ENCODE data around the gene NUDT1. TPM values are rescaled to one million over a fixed set of nuclear protein-coding genes. Genes with fewer than 3 reads are reported as not detected.

Gene NUDT1
- total and polyA plus RNA-seq, 2 experiments from 2014 or later: 9.6 to 16.3 TPM

DNA sequence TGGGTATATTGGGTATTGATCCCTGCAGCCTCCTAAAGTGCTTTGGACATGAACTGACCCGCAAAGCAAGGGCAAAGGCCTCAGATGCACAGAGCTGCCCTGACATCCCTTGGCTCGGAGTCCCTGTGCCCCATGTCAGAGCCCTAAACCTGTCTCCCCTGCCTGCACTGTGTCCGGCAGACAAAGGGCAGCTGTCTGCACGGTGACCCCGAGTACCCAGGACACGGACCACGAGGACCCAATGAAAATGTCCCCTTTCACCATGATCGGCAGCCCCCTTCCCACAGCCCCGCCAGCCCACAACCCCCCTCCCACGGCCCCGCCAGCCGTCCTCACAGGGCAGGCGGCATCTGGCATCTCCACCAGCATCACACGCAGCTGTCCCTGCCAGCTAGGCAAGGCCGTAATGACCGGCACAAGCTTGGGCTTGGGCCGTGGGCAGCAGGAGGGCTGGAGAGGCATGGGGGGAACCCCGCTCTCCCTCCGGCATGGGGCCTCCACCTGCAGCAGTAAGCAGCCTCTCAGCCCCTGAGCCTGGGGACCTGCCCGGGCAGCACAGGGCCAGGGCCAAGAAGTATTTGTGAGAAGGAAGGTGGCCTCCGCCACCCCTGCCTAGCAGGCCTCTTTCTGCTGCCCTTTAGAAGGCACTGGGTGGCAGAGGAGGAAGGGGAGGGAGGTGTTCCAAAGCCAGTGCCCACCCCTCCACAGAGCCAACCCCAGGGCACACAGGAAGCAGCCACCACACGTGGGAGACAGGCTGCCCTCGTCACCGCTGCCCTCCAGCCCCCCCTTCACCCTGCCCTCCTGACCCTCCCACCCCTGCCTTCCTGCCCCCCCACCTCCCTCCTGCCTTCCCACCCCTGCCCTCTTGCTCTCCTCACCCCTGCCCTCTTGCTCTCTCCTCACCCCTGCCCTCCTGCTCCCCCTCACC, 10.1 kb downstream of the NUDT1 start:
- TF ChIP-seq EZH2phosphoT487 (IDR thresholded peaks at IDR 0.05; ENCODE audit: low read depth, severe bottlenecking, unreplicated experiment) (no peak), EZH2 (IDR thresholded peaks at IDR 0.05; ENCODE audit: borderline replicate concordance) (no peak)
- TF ChIP-seq, protein P1, sequence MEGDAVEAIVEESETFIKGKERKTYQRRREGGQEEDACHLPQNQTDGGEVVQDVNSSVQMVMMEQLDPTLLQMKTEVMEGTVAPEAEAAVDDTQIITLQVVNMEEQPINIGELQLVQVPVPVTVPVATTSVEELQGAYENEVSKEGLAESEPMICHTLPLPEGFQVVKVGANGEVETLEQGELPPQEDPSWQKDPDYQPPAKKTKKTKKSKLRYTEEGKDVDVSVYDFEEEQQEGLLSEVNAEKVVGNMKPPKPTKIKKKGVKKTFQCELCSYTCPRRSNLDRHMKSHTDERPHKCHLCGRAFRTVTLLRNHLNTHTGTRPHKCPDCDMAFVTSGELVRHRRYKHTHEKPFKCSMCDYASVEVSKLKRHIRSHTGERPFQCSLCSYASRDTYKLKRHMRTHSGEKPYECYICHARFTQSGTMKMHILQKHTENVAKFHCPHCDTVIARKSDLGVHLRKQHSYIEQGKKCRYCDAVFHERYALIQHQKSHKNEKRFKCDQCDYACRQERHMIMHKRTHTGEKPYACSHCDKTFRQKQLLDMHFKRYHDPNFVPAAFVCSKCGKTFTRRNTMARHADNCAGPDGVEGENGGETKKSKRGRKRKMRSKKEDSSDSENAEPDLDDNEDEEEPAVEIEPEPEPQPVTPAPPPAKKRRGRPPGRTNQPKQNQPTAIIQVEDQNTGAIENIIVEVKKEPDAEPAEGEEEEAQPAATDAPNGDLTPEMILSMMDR (IDR thresholded peaks at IDR 0.05; ENCODE audit: poor library complexity): no peak
- 89% methylated on average over 15 of the region's 24 CpGs for WGBS (ENCODE audit: low lambda C conversion rate, missing lambda C conversion rate)
- H3K4me1 ChIP-seq (ENCODE audit: insufficient read depth): no peaks in the 10 kb centered on the region

DNA sequence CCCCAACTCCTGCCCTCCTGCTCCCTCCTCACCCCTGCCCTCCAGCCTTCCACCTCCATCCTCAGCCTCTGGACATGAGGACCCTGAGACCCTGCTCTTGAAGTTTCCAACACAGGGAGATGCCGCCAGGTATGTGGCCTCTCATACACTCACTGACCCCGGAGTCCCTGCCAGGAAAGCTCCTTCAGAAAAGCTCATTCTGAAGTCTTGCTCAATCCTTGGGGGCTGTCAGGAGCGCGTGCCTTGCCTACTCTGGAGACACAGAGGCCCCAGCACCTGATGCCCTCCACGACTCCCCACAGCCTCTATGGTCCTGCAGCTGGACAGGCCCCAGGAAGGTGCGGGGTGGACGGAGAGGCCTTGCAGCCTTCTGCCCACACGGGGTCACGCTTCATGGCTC, 11.0 kb downstream of the NUDT1 start:
- no peaks in the 10 kb centered on the region for H3K9me2 ChIP-seq (replicated peaks; ENCODE audit: insufficient read depth)
- 95% methylated on average over 9 of the region's 9 CpGs for WGBS (ENCODE audit: low lambda C conversion rate, missing lambda C conversion rate)
- H2AFZ ChIP-seq: no peak overlapping the region
- H3K79me2 ChIP-seq: no peaks in the 10 kb centered on the region
- no peaks in the 10 kb centered on the region for H3K27me3 ChIP-seq
- no peak for DNase-seq (ENCODE audit: low spot score)
- no peak overlapping the region for H3K4me2 ChIP-seq
- H3K9me3 ChIP-seq (ENCODE audit: low read depth): no peaks in the 10 kb centered on the region
- no peaks in the 10 kb centered on the region for H3K4me1 ChIP-seq (ENCODE audit: insufficient read depth)
- H3K36me3 ChIP-seq (replicated peaks; ENCODE audit: insufficient read depth, low read depth): no peaks in the 10 kb centered on the region
- no peak overlapping the region for H3K4me3 ChIP-seq
- TF ChIP-seq, protein P1 (IDR thresholded peaks at IDR 0.05; ENCODE audit: poor library complexity): no peak
- TF ChIP-seq EZH2phosphoT487 (IDR thresholded peaks at IDR 0.05; ENCODE audit: low read depth, severe bottlenecking, unreplicated experiment) (no peak), EZH2 (IDR thresholded peaks at IDR 0.05; ENCODE audit: borderline replicate concordance) (no peak)
- no peaks in the 10 kb centered on the region for H4K20me1 ChIP-seq (ENCODE audit: insufficient read depth, poor library complexity, severe bottlenecking)
- H3K27ac ChIP-seq: no peak overlapping the region

More for the DNA sequence above, 10.1 kb downstream of the NUDT1 start:
- Histone ChIP-seq H2AFZ (no peak overlapping the region), H3K4me3 (no peak overlapping the region), H3K27me3 (no peaks in the 10 kb centered on the region), H3K36me3 (replicated peaks; ENCODE audit: insufficient read depth, low read depth) (no peaks in the 10 kb centered on the region), H3K79me2 (no peaks in the 10 kb centered on the region), H4K20me1 (ENCODE audit: insufficient read depth, poor library complexity, severe bottlenecking) (no peaks in the 10 kb centered on the region), H3K4me2 (no peak overlapping the region), H3K9me3 (ENCODE audit: low read depth) (no peaks in the 10 kb centered on the region), H3K27ac (no peak overlapping the region), H3K9me2 (replicated peaks; ENCODE audit: insufficient read depth) (no peaks in the 10 kb centered on the region)
- DNase-seq (ENCODE audit: low spot score): no peak

DNA sequence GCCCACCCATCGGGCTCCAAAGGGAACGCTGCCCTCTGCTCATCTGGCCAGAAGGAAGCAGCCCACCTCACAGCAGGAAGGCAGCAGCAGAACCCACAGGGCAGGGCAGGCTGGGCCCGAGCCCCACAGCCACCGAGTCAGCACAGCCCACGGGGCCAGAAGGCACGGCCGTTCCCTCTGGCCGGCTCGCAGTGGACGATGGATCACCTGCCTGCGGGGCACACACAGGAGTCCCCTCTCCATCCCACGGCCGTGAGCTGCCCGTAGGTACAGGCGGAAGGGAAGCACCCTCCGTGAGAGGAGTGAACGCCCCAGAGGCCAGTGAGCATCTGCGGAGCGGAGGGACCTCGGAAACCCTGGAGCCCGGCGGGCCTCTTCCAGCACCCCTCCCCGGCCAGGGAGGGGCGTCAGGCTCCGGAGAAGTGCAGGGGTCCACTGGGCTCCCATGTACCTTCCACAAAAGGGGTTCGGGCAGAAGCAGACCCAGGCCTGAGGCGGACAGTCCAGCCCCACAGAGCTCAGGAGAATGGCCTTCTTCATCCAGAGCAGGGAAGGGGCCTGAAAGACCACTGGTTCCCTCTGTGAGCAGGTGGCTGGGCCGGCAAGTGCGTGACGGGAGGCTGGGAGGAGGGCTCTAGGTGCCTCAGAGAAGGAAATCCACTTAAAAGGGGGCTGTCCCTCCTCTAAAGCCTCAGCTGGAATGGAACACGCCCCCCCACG, 11.7 kb downstream of the NUDT1 start:
- WGBS (ENCODE audit: low lambda C conversion rate, missing lambda C conversion rate): 94% methylated on average over 31 of the region's 32 CpGs

More for the DNA sequence above, 11.7 kb downstream of the NUDT1 start:
- H3K4me3 ChIP-seq: no peak overlapping the region
- no peak overlapping the region for H3K4me2 ChIP-seq
- no peak overlapping the region for H3K27ac ChIP-seq
- TF ChIP-seq EZH2 (IDR thresholded peaks at IDR 0.05; ENCODE audit: borderline replicate concordance): no peak
- TF ChIP-seq, protein P1 (IDR thresholded peaks at IDR 0.05; ENCODE audit: poor library complexity): no peak
- no peak for TF ChIP-seq EZH2phosphoT487 (IDR thresholded peaks at IDR 0.05; ENCODE audit: low read depth, severe bottlenecking, unreplicated experiment)
- no peaks in the 10 kb centered on the region for H3K36me3 ChIP-seq (replicated peaks; ENCODE audit: insufficient read depth, low read depth)
- no peaks in the 10 kb centered on the region for H3K27me3 ChIP-seq
- no peak overlapping the region for H2AFZ ChIP-seq
- H3K9me3 ChIP-seq (ENCODE audit: low read depth): no peaks in the 10 kb centered on the region
- DNase-seq (ENCODE audit: low spot score): no peak
- no peaks in the 10 kb centered on the region for H3K9me2 ChIP-seq (replicated peaks; ENCODE audit: insufficient read depth)
- no peaks in the 10 kb centered on the region for H3K4me1 ChIP-seq (ENCODE audit: insufficient read depth)
- H4K20me1 ChIP-seq (ENCODE audit: insufficient read depth, poor library complexity, severe bottlenecking): no peaks in the 10 kb centered on the region
- H3K79me2 ChIP-seq: no peaks in the 10 kb centered on the region

All from hepatocyte (in vitro differentiated cells).